HCT116 (cell line): Measurements from ENCODE around the gene IRAK1BP1. TPM values are rescaled to one million over a fixed set of nuclear protein-coding genes. Genes with fewer than 3 reads are reported as not detected.

ENCODE experiments used
- ATAC-seq: fragments of 200-7000 bp; cut with Tn5 transposase; 2 replicates; pipeline ENCODE4 v1.9.1; 2020; ENCODE audit warnings: mild to moderate bottlenecking, moderate library complexity
- BruUV-seq: library from RNA; stranded (reverse); fragments of 400-500 nt; replicated peaks from 2 replicates; lab custom pipeline; 2021; lab: Mats Ljungman, UMichigan
- CTCF ChIA-PET: fragments of 300-600 bp; sonication (Branson Sonifier 250); formaldehyde crosslinking; loops from one replicate; lab custom pipeline; 2021; ENCODE audit warnings: antibody characterized with exemption; lab: Charles Lee
- POLR2A ChIA-PET: fragments of 300-600, 350-600 bp; sonication (Branson Sonifier 250); formaldehyde crosslinking; loops from one replicate; lab custom pipeline; 2021; ENCODE audit warnings: antibody characterized with exemption; lab: Charles Lee
- RAD21 ChIA-PET, 2 experiments: fragments of 300-600 bp; sonication (Branson Sonifier 250); formaldehyde crosslinking; loops; one replicate each; lab custom pipeline; 2023; ENCODE audit warnings: low total read pairs in 2 of 2; ENCODE audit not compliant: uncharacterized antibody in 2 of 2, unreplicated experiment in 2 of 2, low non-redundant PET in 1 of 2; lab: Charles Lee
- DNase-seq: peaks from one replicate; pipeline ENCODE4 v3.0.0-alpha.2; 2010; ENCODE audit warnings: low read depth, low spot score
- H2AFZ ChIP-seq: fragments of 200-600 bp; shearing (Covaris generic), sonication (generic); 2 replicates; pipeline ENCODE4 v1.6.1; 2017; ENCODE audit warnings: low read depth, mixed run types, mixed read lengths, antibody characterized with exemption, low read length; ENCODE audit not compliant: poor library complexity, severe bottlenecking
- H3K27ac ChIP-seq: 2 replicates; pipeline ENCODE4 v1.5.1; 2012; ENCODE audit warnings: low read depth, low read length
- H3K27me3 ChIP-seq: fragments of 200-600 bp; sonication (generic); 2 replicates; pipeline ENCODE4 v1.6.1; 2016; ENCODE audit warnings: mixed run types, low read length, mixed read lengths; ENCODE audit not compliant: insufficient read depth
- H3K36me3 ChIP-seq, 2 experiments: fragments of 200-500 bp in 1 of 2; fragments of 200-600 bp in 1 of 2; sonication (Bioruptor generic) in 1 of 2; sonication (generic) in 1 of 2; 2 replicates each; pipeline versions ENCODE4 v1.5.1 to v1.6.1; 2014 to 2016; ENCODE audit warnings: low read length in 2 of 2, inconsistent platforms in 1 of 2, mixed read lengths in 1 of 2, mixed run types in 1 of 2; ENCODE audit not compliant: insufficient read depth in 2 of 2, control insufficient read depth in 1 of 2
- H3K4me1 ChIP-seq, 2 experiments: fragments of 200-600 bp in 1 of 2; sonication (generic) in 1 of 2; 2 replicates each; pipeline versions ENCODE4 v1.5.1 to v1.6.1; 2012 to 2017; ENCODE audit warnings: low read length in 2 of 2, inconsistent platforms in 1 of 2, mild to moderate bottlenecking in 1 of 2, mixed read lengths in 1 of 2, mixed run types in 1 of 2, moderate library complexity in 1 of 2; ENCODE audit not compliant: insufficient read depth in 2 of 2, control insufficient read depth in 1 of 2
- H3K4me2 ChIP-seq: fragments of 200-600 bp; sonication (generic); 2 replicates; pipeline ENCODE4 v1.6.1; 2017; ENCODE audit warnings: mixed run types, low read length, mixed read lengths
- H3K4me3 ChIP-seq, 2 experiments: fragments of 200-600 bp in 1 of 2; sonication (generic) in 1 of 2; replicated peaks in 1 of 2; 2 replicates each; pipeline ENCODE4 v1.5.1; 2011 to 2016; ENCODE audit warnings: low read length in 2 of 2, control low read depth in 1 of 2, low read depth in 1 of 2, mild to moderate bottlenecking in 1 of 2, mixed read lengths in 1 of 2, mixed run types in 1 of 2
- H3K79me2 ChIP-seq: fragments of 200-600 bp; sonication (generic); 2 replicates; pipeline ENCODE4 v1.6.1; 2017; ENCODE audit warnings: mild to moderate bottlenecking, mixed run types, low read length, moderate library complexity, mixed read lengths; ENCODE audit not compliant: insufficient read depth
- H3K9ac ChIP-seq: fragments of 200-600 bp; sonication (generic); 2 replicates; pipeline ENCODE4 v1.6.1; 2016; ENCODE audit warnings: low read length, mixed read lengths
- H3K9me2 ChIP-seq: fragments of 200-600 bp; sonication (generic), shearing (Covaris generic); 2 replicates; pipeline ENCODE4 v1.6.1; 2017; ENCODE audit warnings: mixed run types, mild to moderate bottlenecking, moderate library complexity; ENCODE audit not compliant: insufficient read depth
- H3K9me3 ChIP-seq, 2 experiments: fragments of 200-500 bp in 1 of 2; fragments of 200-600 bp in 1 of 2; sonication (Bioruptor generic) in 1 of 2; sonication (generic) in 1 of 2; 2 replicates each; pipeline ENCODE4 v1.6.1; 2014 to 2017; ENCODE audit warnings: low read length in 2 of 2, mixed read lengths in 2 of 2, inconsistent platforms in 1 of 2, low read depth in 1 of 2, mild to moderate bottlenecking in 1 of 2, mixed run types in 1 of 2, moderate library complexity in 1 of 2; ENCODE audit not compliant: control insufficient read depth in 1 of 2, insufficient read depth in 1 of 2
- H4K20me1 ChIP-seq: fragments of 200-600 bp; sonication (generic), shearing (Covaris generic); 2 replicates; pipeline ENCODE4 v1.6.1; 2017; ENCODE audit warnings: mixed run types, mild to moderate bottlenecking, moderate library complexity; ENCODE audit not compliant: insufficient read depth
- CTCF ChIP-seq, 3 experiments: fragments of 200-600 bp in 1 of 3; sonication (generic) in 1 of 3; IDR thresholded peaks in 2 of 3; conservative IDR thresholded peaks in 1 of 3; 2 replicates each; pipeline ENCODE4 v1.5.1; 2012 to 2017; ENCODE audit warnings: low read depth in 2 of 3, low read length in 2 of 3, antibody characterized with exemption in 1 of 3, borderline replicate concordance in 1 of 3, control low read depth in 1 of 3, mild to moderate bottlenecking in 1 of 3, mixed read lengths in 1 of 3, mixed run types in 1 of 3, moderate library complexity in 1 of 3; ENCODE audit not compliant: insufficient read depth in 1 of 3
- EGR1 ChIP-seq: IDR thresholded peaks from 2 replicates; pipeline ENCODE4 v1.6.1; 2012; ENCODE audit warnings: low read depth
- EZH2 ChIP-seq: fragments of 200-600 bp; sonication (generic); IDR thresholded peaks from 2 replicates; pipeline ENCODE4 v1.6.1; 2017; ENCODE audit warnings: antibody characterized with exemption, mixed run types
- EZH2phosphoT487 ChIP-seq: fragments of 200-600 bp; IDR thresholded peaks from 2 replicates; pipeline ENCODE4 v1.6.1; 2018; ENCODE audit warnings: antibody characterized with exemption, borderline replicate concordance
- JUND ChIP-seq: IDR thresholded peaks from 2 replicates; pipeline ENCODE4 v1.6.1; 2012
- MAX ChIP-seq: IDR thresholded peaks from 2 replicates; pipeline ENCODE4 v1.6.1; 2012
- POLR2AphosphoS5 ChIP-seq: IDR thresholded peaks from 2 replicates; pipeline ENCODE4 v1.6.1; 2011; ENCODE audit warnings: mild to moderate bottlenecking, low read depth, low read length, moderate library complexity
- RAD21 ChIP-seq: IDR thresholded peaks from 2 replicates; pipeline ENCODE4 v1.6.1; 2012; ENCODE audit warnings: low read depth, mild to moderate bottlenecking
- REST ChIP-seq: IDR thresholded peaks from 2 replicates; pipeline ENCODE4 v1.6.1; 2012; ENCODE audit warnings: low read depth
- SIN3A ChIP-seq: IDR thresholded peaks from 2 replicates; pipeline ENCODE4 v1.6.1; 2012; ENCODE audit warnings: low read depth
- SP1 ChIP-seq: IDR thresholded peaks from 2 replicates; pipeline ENCODE4 v1.6.1; 2012; ENCODE audit warnings: low read depth
- SRF ChIP-seq: IDR thresholded peaks from 2 replicates; pipeline ENCODE4 v1.6.1; 2012; ENCODE audit warnings: low read depth
- TCF7L2 ChIP-seq: IDR thresholded peaks from 2 replicates; pipeline ENCODE4 v1.7.0; 2011; ENCODE audit warnings: borderline replicate concordance, inconsistent platforms; ENCODE audit not compliant: insufficient read depth, insufficient read length; ENCODE audit errors: extremely low read depth
- ZBTB33 ChIP-seq: IDR thresholded peaks from 2 replicates; pipeline ENCODE4 v1.6.1; 2011; ENCODE audit warnings: mild to moderate bottlenecking, low read length, moderate library complexity; ENCODE audit not compliant: insufficient replicate concordance; ENCODE audit errors: extremely low read depth
- ZFX ChIP-seq: fragments of 450-650 bp; IDR thresholded peaks from 2 replicates; pipeline ENCODE4 v1.6.1; 2017
- intact Hi-C: fragments of 100-400 bp; cut with micrococcal nuclease; formaldehyde crosslinking; loops from 2 replicates; pipeline ENCODE4 v1.10.0; 2022
- total RNA-seq: library from RNA; stranded (reverse); gene quantifications from one replicate; pipeline ENCODE4 v1.2.1, GENCODE V29; 2021; ENCODE audit not compliant: unreplicated experiment

IRAK1BP1 gene
- total RNA-seq, 1 experiment from 2014 or later = 5.4 TPM

- no peak for TF ChIP-seq RAD21
- TF ChIP-seq SIN3A = no peak
- TF ChIP-seq POLR2AphosphoS5 = no peak
- TF ChIP-seq JUND = no peak
- TF ChIP-seq EZH2 = no peak
- no peak for TF ChIP-seq SP1
- TF ChIP-seq CTCF (IDR thresholded peaks at IDR 0.05 in 2 of 3, conservative IDR thresholded peaks at IDR 0.05 in 1 of 3; ENCODE audit: borderline replicate concordance in 1 of 3, insufficient read depth in 1 of 3, low read depth in 2 of 3, low read length in 2 of 3) = no peak
Measured at GRCh38 chr6:78850621-78851020, 16.7 kb upstream of the IRAK1BP1 start (continued).

- CTCF ChIA-PET = no interaction called here
- ATAC-seq = no peak
- H3K79me2 ChIP-seq = no peaks in the 10 kb centered on the region
- H3K4me3 ChIP-seq = no peak overlapping the region
- H3K27me3 ChIP-seq = no peaks in the 10 kb centered on the region
- no peaks in the 10 kb centered on the region for H4K20me1 ChIP-seq
- intact Hi-C loops = no loop called here
- no peaks in the 10 kb centered on the region for H3K9me3 ChIP-seq
- H3K27ac ChIP-seq = no peak overlapping the region
- no peaks in the 10 kb centered on the region for H3K36me3 ChIP-seq
- H3K4me2 ChIP-seq = no peak overlapping the region
- DNase-seq = no peak
- H3K9ac ChIP-seq = no peak overlapping the region
- RAD21 ChIA-PET = no interaction called here
- no peaks in the 10 kb centered on the region for H3K4me1 ChIP-seq
- H3K9me2 ChIP-seq = no peaks in the 10 kb centered on the region
- BruUV-seq = no TSS peak
- POLR2A ChIA-PET = no interaction called here
- H2AFZ ChIP-seq = no peak overlapping the region
- no peak for TF ChIP-seq SRF
- no peak for TF ChIP-seq POLR2AphosphoS5
- TF ChIP-seq ZBTB33 = no peak
- no peak for TF ChIP-seq REST
- no peak for TF ChIP-seq CTCF (IDR thresholded peaks at IDR 0.05 in 2 of 3, conservative IDR thresholded peaks at IDR 0.05 in 1 of 3; ENCODE audit: borderline replicate concordance in 1 of 3, insufficient read depth in 1 of 3, low read depth in 2 of 3, low read length in 2 of 3)
- TF ChIP-seq JUND = no peak
- TF ChIP-seq ZFX = no peak
- no peak for TF ChIP-seq MAX
- TF ChIP-seq EZH2 = no peak
- no peak for TF ChIP-seq TCF7L2
- no peak for TF ChIP-seq EZH2phosphoT487
- TF ChIP-seq EGR1 = no peak
Measured at GRCh38 chr6:78851156-78851555, 16.2 kb upstream of the IRAK1BP1 start.
